HT-29 (cell line): ENCODE results near the gene CAMK2B. TPM values are rescaled to one million over a fixed set of nuclear protein-coding genes. Genes with fewer than 3 reads are reported as not detected.

Experiments
- DNase-seq: peaks from one replicate; pipeline ENCODE4 v3.0.0-alpha.2; 2015; ENCODE audit warnings: low spot score
- total RNA-seq: library from RNA; depleted of rRNA; stranded (reverse); fragments of >200 nt; shearing (Covaris generic); gene quantifications from 2 replicates; pipeline ENCODE4 v1.2.3, GENCODE V29; 2014

Gene CAMK2B
- total RNA-seq, 1 experiment from 2014 or later: 1.8 TPM

DNA sequence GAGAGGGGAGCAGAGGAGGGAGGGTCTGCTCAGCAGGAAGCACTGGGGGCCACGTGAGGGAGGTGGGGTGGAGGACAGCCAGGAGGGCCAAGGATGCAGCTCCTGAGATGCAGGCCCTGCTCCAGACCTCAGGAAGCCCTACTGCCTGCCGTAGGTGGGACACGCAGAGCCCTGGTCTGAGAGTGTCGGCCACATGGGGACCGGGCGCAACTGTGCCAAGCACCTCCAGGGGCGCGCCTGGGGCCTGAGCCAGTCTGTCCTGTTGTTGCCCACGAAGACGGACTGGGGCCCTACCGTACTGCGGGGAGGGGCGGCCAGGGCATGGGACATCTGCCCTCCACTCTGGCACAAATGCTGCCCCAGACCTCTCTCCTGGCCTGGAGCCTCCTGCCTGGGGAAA is 93.0 kb downstream of the CAMK2B start:
- DNase-seq: no peak

DNA sequence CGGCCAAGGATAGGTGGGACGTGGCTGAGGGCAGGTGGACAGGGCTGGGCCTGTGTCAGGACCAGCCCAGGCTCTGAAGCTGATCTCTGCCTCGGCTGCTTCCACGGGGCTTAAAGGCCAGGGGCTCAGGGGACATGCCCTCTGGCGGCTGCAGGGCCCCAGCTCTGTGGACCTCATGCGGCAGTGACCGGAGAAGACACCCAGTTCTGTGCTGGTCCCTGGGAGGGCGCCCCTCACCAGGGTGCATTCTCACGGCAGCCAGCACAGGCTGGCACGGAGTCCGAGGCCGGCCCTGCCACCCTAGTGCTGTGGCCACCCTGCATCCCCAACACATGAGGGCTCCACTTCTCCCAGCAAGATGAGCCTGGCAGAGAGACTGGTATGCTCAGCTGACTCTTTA is 94.3 kb downstream of the CAMK2B start:
- DNase-seq: no peak

DNA sequence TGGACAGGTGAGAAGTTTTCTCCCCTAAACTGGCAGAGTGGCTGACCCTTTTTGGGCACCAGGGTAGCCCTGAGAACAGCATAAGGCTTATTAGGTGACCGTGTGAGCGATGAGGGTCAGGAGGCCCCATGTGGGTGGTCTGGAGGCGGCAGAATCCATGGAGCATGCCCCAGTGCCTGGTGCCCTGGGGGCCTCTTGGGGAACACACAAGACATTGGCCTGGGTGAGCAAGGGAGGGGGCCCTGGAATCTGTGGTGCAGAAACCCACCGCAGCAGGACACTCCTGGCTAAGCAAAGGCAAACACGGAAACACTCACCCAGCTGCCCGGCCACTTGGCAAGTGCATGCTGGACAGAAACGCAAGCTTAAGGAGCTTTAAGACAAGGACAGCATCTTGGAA is 95.1 kb downstream of the CAMK2B start:
- DNase-seq: no peak

DNA sequence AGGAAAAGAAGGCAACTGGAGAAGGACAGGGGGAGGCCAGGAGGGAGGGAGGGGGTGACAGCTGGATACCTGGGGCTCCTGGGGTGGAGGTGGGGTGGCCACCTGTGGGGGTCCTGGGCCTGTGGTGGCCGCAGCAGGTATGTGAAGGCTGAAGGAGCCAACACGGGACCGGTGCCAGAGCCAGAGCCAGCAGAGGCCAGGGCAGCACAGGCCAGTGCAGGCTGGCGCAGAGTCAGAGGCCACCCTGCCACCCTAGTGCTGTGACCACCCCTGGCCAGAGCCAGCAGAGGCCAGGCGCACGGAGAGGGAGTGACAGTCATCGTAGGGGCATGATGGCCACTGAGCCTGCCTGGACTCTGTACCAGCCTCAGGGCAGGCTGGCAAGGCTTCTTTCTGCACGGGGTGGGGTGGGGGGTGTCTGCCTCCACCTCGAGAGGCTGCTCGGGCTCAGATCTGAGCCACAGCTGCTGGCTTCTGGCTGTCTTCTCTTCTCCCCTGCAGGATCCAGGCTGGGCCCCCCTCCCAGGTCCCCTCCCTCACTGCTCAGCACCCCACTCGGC is 95.8 kb downstream of the CAMK2B start:
- DNase-seq: no peak

DNA sequence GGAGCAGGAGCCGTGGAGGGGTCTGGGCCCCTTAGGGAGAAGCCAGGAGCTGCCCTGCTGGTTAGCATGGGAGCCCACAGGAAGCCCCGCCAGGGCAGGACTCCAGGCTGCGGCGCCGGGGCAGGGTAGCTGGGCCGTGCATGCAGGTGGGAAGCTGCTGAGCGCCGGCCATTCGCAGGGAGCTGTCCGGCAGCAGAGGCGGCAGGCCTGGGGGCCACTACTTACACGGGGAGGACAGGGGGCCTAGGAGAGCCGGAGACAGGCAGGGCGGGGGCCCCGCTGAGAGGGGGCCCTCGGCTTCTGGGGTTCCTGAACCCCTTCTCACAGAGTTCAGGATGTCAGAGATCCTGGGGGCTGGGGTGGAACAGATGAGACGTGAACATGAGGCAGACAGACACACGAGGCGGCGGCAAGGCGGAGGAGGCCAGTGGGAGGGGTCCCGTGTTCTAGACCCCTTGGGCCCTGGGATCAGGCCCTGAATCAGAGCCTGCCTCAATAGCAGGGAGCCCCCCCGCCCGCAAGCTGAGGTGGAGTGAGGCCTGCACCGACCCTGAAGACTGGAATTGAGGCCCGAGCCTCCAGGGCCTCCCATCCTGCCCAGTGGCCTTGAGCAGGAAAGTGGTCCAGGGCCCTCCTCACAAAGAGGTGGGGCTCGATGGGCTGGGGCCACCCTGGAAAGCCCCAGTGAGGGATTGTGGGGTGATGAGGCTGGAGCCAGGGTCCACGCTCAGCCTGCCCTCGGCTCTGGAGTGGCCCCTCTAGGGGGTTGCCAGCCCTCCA is 96.6 kb downstream of the CAMK2B start:
- DNase-seq: no peak

DNA sequence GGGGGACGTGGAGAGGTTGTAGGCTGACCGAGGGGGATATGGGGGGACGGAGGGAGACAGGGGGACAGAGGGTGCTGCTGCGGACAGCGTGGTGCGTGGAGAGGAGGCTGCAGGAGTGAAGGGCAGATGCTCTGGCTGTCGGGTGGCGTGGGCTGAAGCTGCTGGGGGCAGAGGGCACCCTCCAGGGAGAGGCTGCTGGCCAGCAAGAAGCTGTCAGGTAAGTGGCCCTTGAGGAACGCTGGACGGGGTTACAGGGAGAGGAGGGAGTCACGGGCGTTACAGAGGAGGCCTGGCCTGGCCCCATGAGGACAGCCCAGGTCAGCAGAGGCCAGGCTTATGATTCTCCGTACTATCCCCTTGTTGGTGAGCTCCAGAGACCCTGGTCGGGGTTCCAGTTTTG is 97.5 kb downstream of the CAMK2B start:
- no peak for DNase-seq

DNA sequence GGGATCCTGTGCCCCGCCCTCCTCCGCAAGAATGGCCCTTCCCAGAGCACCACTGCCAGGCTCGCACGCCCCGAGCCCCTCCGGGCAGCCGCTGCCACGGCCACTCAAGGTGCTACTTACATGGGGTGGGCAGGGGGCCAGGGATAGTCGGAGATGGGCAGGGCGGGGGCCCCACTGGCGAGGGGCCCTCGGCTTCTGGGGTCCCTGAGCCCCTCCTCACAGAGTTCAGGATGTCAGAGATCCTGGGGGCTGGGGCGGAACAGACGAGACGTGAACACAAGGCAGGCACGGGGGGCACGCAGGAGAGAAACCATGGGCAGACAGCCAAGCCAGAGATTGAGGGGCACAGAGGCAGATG is 99.0 kb downstream of the CAMK2B start:
- DNase-seq: no peak

DNA sequence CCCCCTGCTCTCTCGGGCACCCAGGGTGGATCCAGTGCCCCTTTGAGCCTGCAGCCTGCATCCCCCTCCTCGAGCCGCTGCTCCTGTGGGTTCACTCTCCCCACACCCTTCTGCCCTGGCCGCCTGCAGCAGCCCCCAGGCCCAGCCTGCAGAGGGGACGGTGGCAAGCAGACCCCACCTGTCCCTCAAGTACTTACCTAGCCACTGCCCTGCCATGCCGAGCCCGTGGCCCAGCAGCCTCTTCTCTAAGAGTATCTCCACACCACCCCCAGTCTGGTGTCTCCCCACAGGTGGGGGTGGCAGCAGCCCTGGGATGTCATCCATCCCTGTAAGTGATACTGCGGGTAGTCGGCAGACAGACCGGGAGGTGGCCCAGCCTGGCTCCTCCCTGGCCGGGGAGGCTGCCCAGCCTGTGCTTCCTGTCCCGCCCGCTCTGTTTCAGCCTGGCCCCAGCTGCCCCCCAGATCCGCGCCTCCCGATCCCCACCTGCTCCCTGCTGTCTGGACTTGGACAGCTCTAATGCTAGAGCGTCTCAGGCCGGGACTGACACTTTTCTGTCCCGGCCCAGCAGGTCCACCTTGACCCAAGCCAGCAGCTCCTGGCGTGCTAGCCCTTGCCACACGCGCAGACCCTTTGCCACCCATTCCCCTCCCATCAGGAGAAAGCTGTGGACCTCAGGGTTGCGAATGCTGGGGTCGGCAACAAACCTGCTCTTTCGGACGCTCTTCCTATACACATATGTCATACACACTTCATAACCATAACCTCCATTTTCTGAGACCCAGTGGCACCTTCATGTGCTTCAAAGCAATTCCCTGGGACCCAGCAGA is 99.6 kb downstream of the CAMK2B start:
- no peak for DNase-seq

DNA sequence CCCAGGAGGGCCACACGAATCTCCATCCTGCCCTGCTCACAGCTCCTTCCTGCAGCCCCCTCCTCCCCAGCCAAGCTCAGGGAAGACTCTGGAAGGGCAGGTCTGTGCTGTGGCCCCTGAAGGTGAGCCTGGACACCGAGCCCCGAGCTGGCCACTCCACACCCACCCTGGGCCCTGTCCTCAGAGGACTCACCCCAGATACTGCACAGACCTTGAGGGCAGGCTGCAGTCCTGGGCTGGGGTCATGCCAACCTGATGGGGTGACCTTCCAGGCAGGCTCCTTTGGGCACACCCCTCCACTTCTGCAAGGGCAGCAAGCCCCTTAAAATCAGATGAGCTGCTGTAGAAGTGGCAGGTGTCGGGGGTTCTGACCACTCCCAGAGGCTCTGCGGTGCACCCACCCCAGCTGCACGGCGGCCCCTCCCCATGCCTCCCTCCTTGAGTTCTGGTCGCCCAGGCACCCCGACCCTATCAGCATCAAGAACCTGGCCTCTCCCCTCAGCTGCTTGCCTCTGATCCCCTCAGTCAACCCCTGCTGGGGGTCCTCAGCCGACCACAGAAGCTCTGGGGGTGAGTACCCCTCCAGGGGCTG is 100.3 kb downstream of the CAMK2B start:
- no peak for DNase-seq

DNA sequence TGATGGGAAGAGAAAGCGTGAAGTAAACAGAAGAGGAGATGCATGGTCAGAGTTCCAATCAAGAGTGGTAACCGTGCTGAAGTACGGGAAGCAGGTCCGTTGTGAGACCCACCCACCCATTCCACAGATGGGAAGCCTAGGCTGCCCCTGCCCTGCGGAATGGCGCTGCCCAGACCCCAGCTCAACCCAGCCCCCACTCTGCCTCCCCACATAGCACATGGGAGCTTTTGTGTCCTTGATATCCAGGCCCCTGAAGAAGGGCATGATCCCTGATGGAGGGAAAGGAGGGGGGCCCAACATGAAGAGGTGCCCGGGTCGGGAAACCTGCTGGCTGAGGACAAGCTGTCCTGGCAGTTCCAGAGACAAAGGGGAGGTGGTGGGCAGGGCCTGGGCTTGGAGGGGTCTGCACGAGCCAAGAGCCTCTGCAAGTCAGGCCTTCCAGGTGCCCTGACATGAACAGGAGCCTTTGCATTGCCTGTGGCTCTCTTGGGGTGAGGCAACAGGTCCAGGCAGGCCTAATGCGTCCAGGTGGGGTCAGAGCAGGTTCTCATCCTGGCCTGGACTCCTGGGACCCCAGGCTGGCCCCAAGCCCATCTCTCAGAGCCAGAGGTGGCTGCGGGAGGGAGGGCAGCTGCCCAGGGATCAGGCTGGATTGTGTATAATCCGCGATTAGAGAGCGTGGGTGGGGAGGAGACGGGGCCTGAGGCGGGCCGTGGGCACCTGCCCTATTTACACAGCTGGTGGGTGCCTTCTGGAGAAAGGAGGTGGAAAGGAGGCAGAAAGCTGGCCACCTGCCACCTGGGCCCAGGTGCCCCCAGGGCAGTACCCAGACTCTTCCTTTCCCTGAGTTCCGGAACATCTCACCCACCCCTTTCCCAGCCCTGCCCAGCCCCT is 101.1 kb downstream of the CAMK2B start:
- no peak for DNase-seq

DNA sequence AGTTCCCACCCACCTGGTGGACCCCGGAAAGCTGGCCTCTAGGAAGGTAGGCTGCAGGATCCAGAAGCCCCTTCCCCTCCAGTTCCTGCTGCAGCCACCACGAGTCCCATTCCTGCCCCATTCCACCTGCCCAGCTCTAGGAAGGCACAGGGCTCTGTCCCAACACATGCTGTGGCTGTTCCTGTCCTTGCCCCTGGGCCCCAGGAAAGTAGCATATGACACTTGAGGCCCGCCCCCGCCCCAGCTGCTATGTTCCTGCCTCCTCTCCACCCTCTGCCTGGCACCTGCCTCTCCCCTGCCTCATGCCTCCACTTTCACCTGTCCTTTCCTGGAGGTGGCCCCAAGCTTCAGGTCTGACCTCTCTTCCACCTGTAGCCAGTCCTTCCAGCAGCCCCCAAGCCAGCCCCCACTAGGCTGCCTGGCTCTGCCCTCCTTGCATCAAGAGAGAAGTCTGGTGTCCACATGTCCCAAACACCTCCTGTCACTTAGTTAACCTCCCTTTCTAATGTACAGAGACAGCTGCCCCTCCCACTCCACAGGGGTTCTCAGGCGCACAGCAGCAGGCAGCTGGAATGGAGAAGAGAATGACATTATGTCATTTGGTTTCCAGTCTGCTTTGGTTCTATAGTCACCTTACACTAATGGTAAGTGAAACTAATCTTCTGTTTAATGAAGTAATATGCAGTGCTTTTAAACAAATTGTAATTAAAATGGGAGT is 101.9 kb downstream of the CAMK2B start:
- no peak for DNase-seq

DNA sequence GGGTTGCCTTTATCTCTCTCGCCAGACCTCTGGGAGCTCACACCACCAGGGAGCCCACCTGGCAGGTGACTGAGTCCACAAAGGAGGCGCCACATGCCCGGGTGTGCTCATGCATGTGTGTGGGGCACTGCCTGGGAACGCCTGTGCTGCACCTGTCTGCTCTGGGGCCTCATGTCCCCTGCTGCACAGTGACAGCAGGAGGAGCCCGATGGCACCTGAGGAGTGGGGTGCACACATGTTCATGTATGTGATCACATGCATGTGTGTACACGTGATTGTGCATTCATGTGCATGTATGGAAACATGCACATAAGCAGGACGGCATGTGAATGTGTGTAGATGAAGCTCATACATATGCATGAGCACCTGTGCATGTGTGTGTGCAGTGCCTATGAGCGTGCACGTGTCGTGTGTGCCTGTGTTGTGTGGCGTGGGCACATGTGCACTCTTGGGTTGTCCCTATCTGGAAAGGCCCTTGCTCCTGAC is 102.6 kb downstream of the CAMK2B start:
- no peak for DNase-seq

DNA sequence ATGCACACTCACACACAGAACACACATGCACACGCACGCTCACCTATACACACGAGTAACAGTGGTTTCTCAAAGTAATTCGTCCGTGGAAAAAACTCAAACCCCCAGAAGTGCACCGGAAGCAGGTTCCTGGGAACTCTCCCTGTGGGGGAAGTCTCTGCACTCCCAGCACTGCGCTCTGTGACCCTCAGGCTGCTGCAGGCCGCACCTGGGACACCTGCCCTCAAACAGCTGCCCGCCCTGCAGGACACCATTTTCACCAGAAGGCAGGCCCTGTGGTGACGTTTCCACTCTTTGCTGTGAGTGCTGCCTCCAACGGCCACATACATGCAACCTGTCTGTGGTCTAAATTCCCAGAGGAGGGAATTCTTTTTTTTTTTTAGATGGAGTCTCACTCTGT is 103.3 kb downstream of the CAMK2B start:
- no peak for DNase-seq

DNA sequence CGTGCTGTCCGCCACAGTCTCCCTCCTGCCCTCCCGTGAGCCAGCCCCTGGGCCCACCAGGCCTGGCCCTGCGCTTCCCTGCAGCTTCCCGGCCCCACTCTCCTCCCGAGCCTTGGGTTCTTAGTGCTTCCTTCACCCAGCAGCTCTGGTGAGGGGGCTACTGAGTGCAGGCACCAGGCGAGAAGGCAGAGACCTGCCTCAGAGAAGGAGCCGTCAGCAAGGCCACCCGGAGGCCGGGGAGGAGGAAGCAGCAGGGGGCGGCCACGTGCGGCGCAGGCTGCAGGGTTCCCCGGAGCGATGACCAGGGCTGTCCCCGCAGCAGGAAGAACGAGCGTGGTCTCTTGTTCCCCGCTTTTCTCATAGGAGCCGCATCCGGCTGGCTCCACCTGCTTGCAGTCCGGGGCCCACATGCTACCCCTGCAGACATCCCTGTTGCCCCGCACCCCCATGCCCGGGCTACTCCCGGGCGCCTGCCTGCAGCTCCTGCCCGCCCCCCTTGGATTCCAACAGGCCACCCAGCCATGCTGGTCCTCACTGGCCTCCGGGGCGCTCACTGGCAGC is 104.1 kb downstream of the CAMK2B start:
- no peak for DNase-seq

DNA sequence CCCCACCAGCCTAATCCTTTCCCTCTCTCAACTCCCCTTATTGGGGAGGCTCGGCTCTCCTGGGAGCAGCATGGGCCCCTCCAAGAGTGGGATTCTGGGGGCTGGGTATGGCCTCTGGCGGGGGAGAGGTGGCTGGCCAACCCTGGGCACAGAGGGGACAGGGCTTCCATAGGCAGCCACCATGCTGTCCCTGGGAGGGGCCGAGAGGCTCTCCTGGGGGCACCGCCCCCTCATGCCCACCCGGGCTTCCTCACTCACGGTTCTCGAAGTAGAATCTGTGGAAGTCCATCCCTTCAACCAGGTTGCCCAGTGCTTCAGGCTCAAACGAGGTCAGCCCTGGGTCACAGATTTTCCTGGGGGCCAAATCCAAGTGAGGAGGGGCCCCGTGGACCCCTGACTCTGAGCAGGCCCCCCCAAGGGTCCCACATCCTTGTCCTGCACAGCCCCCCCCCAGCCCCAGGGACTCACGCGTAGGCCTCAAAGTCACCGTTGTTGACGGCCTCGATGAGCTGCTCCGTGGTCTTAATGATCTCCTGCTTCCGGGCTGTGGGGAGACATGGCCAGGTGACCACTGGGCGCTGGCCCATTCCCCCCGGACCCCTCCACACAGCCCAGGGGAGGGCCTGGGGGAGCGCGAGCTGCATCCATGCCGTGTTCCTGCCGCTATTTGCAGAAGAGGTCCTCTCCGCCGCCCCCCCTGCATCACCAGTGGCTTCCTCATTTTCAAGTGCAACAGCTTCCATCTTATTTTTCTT is 104.9 kb downstream of the CAMK2B start:
- DNase-seq: no peak

DNA sequence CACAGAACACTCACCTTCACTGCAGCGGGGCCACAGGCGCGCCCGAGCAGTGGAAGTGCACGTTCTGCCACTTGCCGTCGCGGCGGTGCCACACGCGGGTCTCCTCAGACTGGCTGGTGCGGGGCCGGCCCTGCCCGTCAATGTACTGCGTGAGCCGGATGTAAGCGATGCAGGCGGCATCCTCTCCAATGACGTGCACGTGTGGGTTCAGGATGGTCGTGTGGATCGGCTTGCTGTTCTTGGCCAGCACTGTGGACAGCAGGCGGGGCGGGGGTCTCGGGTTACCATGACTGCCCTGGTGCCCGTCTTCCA is 105.4 kb downstream of the CAMK2B start:
- DNase-seq: no peak

DNA sequence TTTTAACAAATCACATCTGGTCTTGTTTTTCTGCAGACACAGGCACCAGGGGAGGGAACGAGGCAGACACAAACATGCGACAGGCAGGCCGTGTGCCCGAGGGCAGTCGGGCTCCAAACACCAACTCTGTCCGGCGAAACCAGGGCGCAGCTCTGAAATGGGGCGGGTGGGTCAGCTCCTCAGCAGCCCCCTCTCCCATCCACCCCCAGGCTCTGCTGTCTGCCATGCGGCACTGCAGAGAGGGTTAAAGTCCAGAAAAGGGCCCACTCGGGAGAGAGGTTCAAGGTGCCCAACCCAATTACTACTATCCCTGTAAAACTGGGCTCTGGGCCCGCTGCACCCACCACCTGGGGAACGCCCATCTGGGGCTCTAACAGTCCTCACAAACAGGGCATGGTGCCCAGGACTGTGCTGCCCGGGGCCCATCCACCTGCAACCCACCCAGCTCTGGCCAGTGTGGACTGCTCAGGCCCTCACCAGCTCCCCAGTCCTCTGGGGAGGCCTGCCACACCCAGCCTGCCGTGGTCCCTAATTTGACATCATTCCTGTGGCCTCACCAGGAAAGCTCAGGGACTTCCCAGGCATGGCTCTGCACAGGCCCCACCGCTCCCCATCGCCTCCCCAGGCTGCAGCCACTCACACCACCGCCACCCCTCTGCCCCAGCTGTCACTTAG is 105.9 kb downstream of the CAMK2B start:
- DNase-seq: no peak

DNA sequence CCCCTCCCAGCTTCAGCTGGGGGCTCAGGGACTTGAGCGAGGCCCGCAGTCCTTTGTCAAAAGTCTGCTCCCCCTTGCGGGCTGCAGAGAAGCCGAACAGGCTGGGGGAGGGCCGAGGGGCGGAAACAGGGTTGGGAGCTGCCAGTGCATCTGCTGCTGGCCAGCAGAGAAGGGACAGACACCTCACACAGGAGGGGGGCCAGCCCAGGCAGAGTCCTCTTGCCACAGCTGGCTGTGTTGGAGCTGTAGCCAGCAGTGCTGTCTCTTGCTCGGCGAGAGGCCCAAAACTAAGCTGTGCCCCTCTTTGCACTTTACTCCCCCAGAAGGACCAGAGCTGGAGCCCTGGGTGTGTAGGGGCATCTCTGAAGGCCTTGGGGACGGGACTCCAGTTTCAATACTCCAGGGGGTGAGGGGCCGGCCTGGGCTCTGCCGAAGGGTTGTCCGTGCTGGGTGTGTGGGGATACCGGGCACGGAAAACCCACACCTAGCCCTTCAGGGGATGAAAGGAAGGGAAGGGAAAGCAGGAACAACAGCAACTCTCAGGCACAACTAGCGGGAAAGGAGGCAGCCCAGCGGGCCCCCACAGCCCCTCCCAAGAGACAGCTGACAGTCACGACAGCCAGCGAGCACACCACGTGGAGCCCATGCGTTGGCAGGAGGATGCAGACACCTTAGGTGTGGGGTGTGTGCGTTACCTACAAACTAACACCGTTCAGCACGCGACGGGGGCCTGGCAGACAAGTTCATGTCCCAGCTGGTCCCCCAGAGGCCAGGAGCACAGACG is 106.8 kb downstream of the CAMK2B start:
- no peak for DNase-seq
